GM04504 (cell line): Measurements from ENCODE around the gene SLC6A16.
A peak's percentile ranks its signal among the peaks of the same experiment; 100 is the strongest.
"Not testable (repeated sequence)": the region's sequence is repeated elsewhere in the genome, so short reads cannot be mapped to it uniquely, and the experiment has no call there.

Experiments
- DNase-seq: peaks from one replicate; pipeline ENCODE4 v3.0.0-alpha.2; 2012; ENCODE audit warnings: low read depth

SLC6A16 gene

GRCh38 chr19:49324801-49325576 lies at the start of gene SLC6A16:
Gene SLC6A16 (minus strand): TSS chr19:49325191. CDS start chr19:49311347, 13,844 bp downstream.
- DNase-seq: no peak

- DNase-seq: not testable (repeated sequence)
Observed at GRCh38 chr19:49373174-49373573, 48.2 kb upstream of the SLC6A16 start.

- DNase-seq: no peak
Observed at GRCh38 chr19:49371184-49371583, 46.2 kb upstream of the SLC6A16 start.

- no peak for DNase-seq
Observed at GRCh38 chr19:49368711-49369358, 43.8 kb upstream of the SLC6A16 start.

GRCh38 chr19:49366110-49366509 lies 41.1 kb upstream of the SLC6A16 start:
- no peak for DNase-seq

GRCh38 chr19:49364083-49364737 lies 39.2 kb upstream of the SLC6A16 start:
- DNase-seq: no peak

- DNase-seq: peak; percentile 99
Observed at GRCh38 chr19:49363268-49364082, 38.5 kb upstream of the SLC6A16 start, which contains the start of gene DKKL1. Gene DKKL1 (plus strand): TSS chr19:49363877. CDS start chr19:49363999, 122 bp downstream.

- no peak for DNase-seq
Observed at GRCh38 chr19:49362929-49363267, 37.9 kb upstream of the SLC6A16 start.

- peak; percentile 16 for DNase-seq
Observed at GRCh38 chr19:49362048-49362928, 37.3 kb upstream of the SLC6A16 start, which contains the start of gene TEAD2. Gene TEAD2 (minus strand): TSS chr19:49362416. CDS start chr19:49360075, 2,341 bp downstream.

GRCh38 chr19:49361438-49362047 lies 36.6 kb upstream of the SLC6A16 start:
- DNase-seq: peak; percentile 72

- DNase-seq: no peak
Observed at GRCh38 chr19:49359851-49360820, 35.1 kb upstream of the SLC6A16 start.

GRCh38 chr19:49357186-49357585 lies 32.2 kb upstream of the SLC6A16 start:
- DNase-seq: no peak

- DNase-seq: no peak
Observed at GRCh38 chr19:49356382-49356781, 31.4 kb upstream of the SLC6A16 start.

GRCh38 chr19:49355909-49356353 lies 30.9 kb upstream of the SLC6A16 start:
- peak; percentile 27 for DNase-seq

- no peak for DNase-seq
Observed at GRCh38 chr19:49349567-49349966, 24.6 kb upstream of the SLC6A16 start.

- no peak for DNase-seq
Observed at GRCh38 chr19:49348305-49349189, 23.6 kb upstream of the SLC6A16 start.

- DNase-seq: peak; percentile 72
Observed at GRCh38 chr19:49347835-49348234, 22.8 kb upstream of the SLC6A16 start.

GRCh38 chr19:49347191-49347590 lies 22.2 kb upstream of the SLC6A16 start:
- no peak for DNase-seq
